Adrenal gland (tissue), 12 donors: ENCODE results near the gene CALML3. TPM values are rescaled to one million over a fixed set of nuclear protein-coding genes. Genes with fewer than 3 reads are reported as not detected.

Experiments used
- DNase-seq, 7 donors: peaks; one replicate each; pipeline ENCODE4 v3.0.0-alpha.2; 2019 to 2020
- H3K27ac ChIP-seq, 5 donors: fragments of 200-600 bp; sonication (generic) in 4 of 5; 1 replicate in 3 of 5; 2 replicates in 2 of 5; pipeline versions ENCODE4 v1.5.1 to v1.8.0; 2016 to 2020; ENCODE audit warnings: mild to moderate bottlenecking in 1 of 5
- H3K27me3 ChIP-seq: fragments of 200-600 bp; 2 replicates; pipeline ENCODE4 v1.8.0; 2021
- H3K36me3 ChIP-seq, 2 donors: fragments of 200-600 bp; replicated peaks in 1 of 2; 1 replicate in 1 of 2; 2 replicates in 1 of 2; pipeline versions ENCODE4 v1.5.1 to v1.8.0; 2018 to 2022
- H3K4me1 ChIP-seq, 2 donors: fragments of 200-600 bp; replicated peaks in 1 of 2; 1 replicate in 1 of 2; 2 replicates in 1 of 2; pipeline versions ENCODE4 v1.5.1 to v1.8.0; 2018 to 2021
- H3K4me3 ChIP-seq, 4 donors: fragments of 200-600 bp; sonication (generic) in 3 of 4; one replicate each; pipeline ENCODE4 v1.5.1; 2016 to 2018
- H3K9me3 ChIP-seq, 3 donors: fragments of 200-600 bp; sonication (generic) in 1 of 3; replicated peaks in 1 of 3; 1 replicate in 2 of 3; 2 replicates in 1 of 3; pipeline versions ENCODE4 v1.5.1 to v1.8.0; 2016 to 2021
- POLR2A ChIP-seq, 2 donors: fragments of 450-650 bp; IDR thresholded peaks; one replicate each; pipeline ENCODE4 v1.6.1; 2017; ENCODE audit warnings: antibody characterized with exemption in 2 of 2, mild to moderate bottlenecking in 2 of 2, moderate library complexity in 1 of 2
- WGBS, 4 donors: extraction: QIAGEN DNeasy Blood & Tissue Kit in 2 of 4; methylation state at CpG; one replicate each; pipeline versions ENCODE4 v1.1.5 to v1.1.7; 2013 to 2017; 5-methylcytosine and 5-hydroxymethylcytosine counted together
- intact Hi-C, 2 donors: fragments of 100-400 bp; cut with DNase I; formaldehyde crosslinking; loops; one replicate each; pipeline versions ENCODE4 v1.14.1 to v1.15.0; 2022 to 2023
- polyA plus RNA-seq, 3 donors: library from polyadenylated mRNA; stranded (reverse); fragments of 200-250 nt in 2 of 3; fragments of 350-450 nt in 1 of 3; fragmentation: Illumina TruSeq in 1 of 3; extraction: RNeasy Lipid Tissue Mini Kit (QIAGEN cat#74804) in 1 of 3; gene quantifications; one replicate each; pipeline ENCODE4 v1.2.3, GENCODE V29; 2013 to 2014
- total RNA-seq, 9 donors: library from RNA; depleted of rRNA in 4 of 9; stranded (reverse); fragments of >200 nt in 4 of 9; fragments of 120-200 nt in 1 of 9; fragmentation: NEBNext Ultra II Directional in 1 of 9; extraction: Animal tissue kit (Norgen Biotek cat#: 25700) in 1 of 9; gene quantifications; one replicate each; pipeline versions ENCODE4 v1.1.0 to v1.2.4, GENCODE V29; 2013 to 2023
- TF ChIP-seq, protein P1 (sequence below), 6 experiments: fragments of 450-650 bp in 4 of 6; fragments of 200-600 bp in 2 of 6; sonication (generic) in 1 of 6; IDR thresholded peaks; 1 replicate in 5 of 6; 2 replicates in 1 of 6; pipeline versions ENCODE4 v1.5.1 to v1.8.0; 2016 to 2021; ENCODE audit warnings: antibody characterized with exemption in 6 of 6, mild to moderate bottlenecking in 2 of 6, moderate library complexity in 1 of 6
- donor health status: healthy with polysubstance abuse.
- donor health status: Bipolar disorder and iron deficiency.
- donor health status: DM: yes; HTN: yes; CAD: no.
- donor health status: DM: no; HTN: no; CAD: no.
- donor health status: DM: no; HTN: no; CAD: no.
- donor health status: DM: yes; HTN: yes; CAD: no.

The CALML3 gene
- total and polyA plus RNA-seq, 12 donors: 0.07 TPM; not detected in 11

DNA sequence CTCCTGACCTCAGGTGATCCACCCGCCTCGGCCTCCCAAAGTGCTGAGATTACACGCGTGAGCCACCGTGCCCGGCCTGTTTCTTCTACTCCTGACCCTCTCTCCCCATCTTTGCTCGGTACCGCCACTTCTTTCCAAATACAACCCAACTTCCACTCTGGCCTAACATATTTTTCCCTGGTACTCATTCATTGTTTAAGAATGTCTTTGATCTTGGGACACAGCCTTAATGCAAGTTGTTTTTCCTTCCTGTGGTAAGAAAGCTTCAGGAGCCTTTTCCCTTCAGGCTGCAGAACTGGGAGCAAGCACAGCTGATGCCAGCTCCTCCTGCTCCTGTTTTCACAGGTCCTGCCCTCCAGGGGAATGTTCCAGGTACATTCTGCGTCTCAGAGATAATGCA, 13.7 kb downstream of the CALML3 start:
- DNase-seq: no peak
- WGBS, 4 donors: 88 to 93% (median 90%) methylated on average over 9 of the region's 9 CpGs
- Histone ChIP-seq H3K36me3 (no peaks in the 10 kb centered on the region), H3K27me3 (no peaks in the 10 kb centered on the region), H3K4me1 (no peaks in the 10 kb centered on the region), H3K27ac (no peak overlapping the region), H3K9me3 (peaks cover 0 to 10% (median 0%) of the 10 kb centered on the region in 3 donors), H3K4me3 (no peak overlapping the region)
- intact Hi-C loops: no loop called here
- TF ChIP-seq POLR2A (IDR thresholded peaks at IDR 0.05): no peak

GRCh38 chr10:5538892-5539651, 14.3 kb downstream of the CALML3 start:
- no peaks in the 10 kb centered on the region for H3K36me3 ChIP-seq
- H3K27ac ChIP-seq: no peak overlapping the region
- no peak overlapping the region for H3K4me3 ChIP-seq
- intact Hi-C loops: no loop called here
- no peaks in the 10 kb centered on the region for H3K27me3 ChIP-seq
- TF ChIP-seq, protein P1, sequence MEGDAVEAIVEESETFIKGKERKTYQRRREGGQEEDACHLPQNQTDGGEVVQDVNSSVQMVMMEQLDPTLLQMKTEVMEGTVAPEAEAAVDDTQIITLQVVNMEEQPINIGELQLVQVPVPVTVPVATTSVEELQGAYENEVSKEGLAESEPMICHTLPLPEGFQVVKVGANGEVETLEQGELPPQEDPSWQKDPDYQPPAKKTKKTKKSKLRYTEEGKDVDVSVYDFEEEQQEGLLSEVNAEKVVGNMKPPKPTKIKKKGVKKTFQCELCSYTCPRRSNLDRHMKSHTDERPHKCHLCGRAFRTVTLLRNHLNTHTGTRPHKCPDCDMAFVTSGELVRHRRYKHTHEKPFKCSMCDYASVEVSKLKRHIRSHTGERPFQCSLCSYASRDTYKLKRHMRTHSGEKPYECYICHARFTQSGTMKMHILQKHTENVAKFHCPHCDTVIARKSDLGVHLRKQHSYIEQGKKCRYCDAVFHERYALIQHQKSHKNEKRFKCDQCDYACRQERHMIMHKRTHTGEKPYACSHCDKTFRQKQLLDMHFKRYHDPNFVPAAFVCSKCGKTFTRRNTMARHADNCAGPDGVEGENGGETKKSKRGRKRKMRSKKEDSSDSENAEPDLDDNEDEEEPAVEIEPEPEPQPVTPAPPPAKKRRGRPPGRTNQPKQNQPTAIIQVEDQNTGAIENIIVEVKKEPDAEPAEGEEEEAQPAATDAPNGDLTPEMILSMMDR (IDR thresholded peaks at IDR 0.05): no peak
- TF ChIP-seq POLR2A (IDR thresholded peaks at IDR 0.05): no peak
- 79 to 87% (median 82%) methylated on average over 14 to 19 of the region's 19 CpGs for WGBS, 4 donors
- no peak for DNase-seq
- no peaks in the 10 kb centered on the region for H3K4me1 ChIP-seq
- peaks cover 0 to 10% (median 0%) of the 10 kb centered on the region in 3 donors for H3K9me3 ChIP-seq

- Histone ChIP-seq H3K9me3 (peaks cover 0 to 10% (median 0%) of the 10 kb centered on the region in 3 donors), H3K4me1 (no peaks in the 10 kb centered on the region), H3K4me3 (no peak overlapping the region), H3K27me3 (no peaks in the 10 kb centered on the region), H3K27ac (no peak overlapping the region), H3K36me3 (no peaks in the 10 kb centered on the region)
- intact Hi-C loops: no loop called here
- no peak for DNase-seq
- TF ChIP-seq POLR2A (IDR thresholded peaks at IDR 0.05): no peak
- TF ChIP-seq, protein P1 (IDR thresholded peaks at IDR 0.05): no peak
- WGBS, 4 donors: 84 to 93% (median 87%) methylated on average over 8 to 9 of the region's 9 CpGs
These were observed 15.3 kb downstream of the CALML3 start for GRCh38 chr10:5540080-5540479.

GRCh38 chr10:5540891-5541290, 16.1 kb downstream of the CALML3 start:
- no peak for DNase-seq
- no peaks in the 10 kb centered on the region for H3K36me3 ChIP-seq
- peaks cover 0 to 10% (median 0%) of the 10 kb centered on the region in 3 donors for H3K9me3 ChIP-seq
- H3K4me3 ChIP-seq: no peak overlapping the region
- intact Hi-C loops: no loop called here
- TF ChIP-seq POLR2A (IDR thresholded peaks at IDR 0.05): no peak
- TF ChIP-seq, protein P1 (IDR thresholded peaks at IDR 0.05): no peak
- no peaks in the 10 kb centered on the region for H3K27me3 ChIP-seq
- no peaks in the 10 kb centered on the region for H3K4me1 ChIP-seq
- no peak overlapping the region for H3K27ac ChIP-seq
- WGBS, 4 donors: 90 to 97% (median 96%) methylated on average over 3 of the region's 3 CpGs

GRCh38 chr10:5542100-5542499, 17.3 kb downstream of the CALML3 start:
- 91 to 100% (median 95%) methylated on average over 1 of the region's 1 CpG for WGBS, 4 donors
- Histone ChIP-seq H3K36me3 (no peaks in the 10 kb centered on the region), H3K9me3 (peaks cover 0 to 10% (median 0%) of the 10 kb centered on the region in 3 donors), H3K27ac (no peak overlapping the region), H3K4me1 (no peaks in the 10 kb centered on the region), H3K27me3 (no peaks in the 10 kb centered on the region), H3K4me3 (no peak overlapping the region)
- TF ChIP-seq, protein P1 (IDR thresholded peaks at IDR 0.05): no peak
- TF ChIP-seq POLR2A (IDR thresholded peaks at IDR 0.05): no peak
- intact Hi-C loops: no loop called here
- DNase-seq: no peak
